HCT116 (cell line): ENCODE measurements around the gene MAP3K4. TPM values are rescaled to one million over a fixed set of nuclear protein-coding genes. Genes with fewer than 3 reads are reported as not detected.

ENCODE experiments used
- ATAC-seq: fragments of 200-7000 bp; cut with Tn5 transposase; 2 replicates; pipeline ENCODE4 v1.9.1; 2020; ENCODE audit warnings: mild to moderate bottlenecking, moderate library complexity
- BruUV-seq: library from RNA; stranded (reverse); fragments of 400-500 nt; replicated peaks from 2 replicates; lab custom pipeline; 2021; lab: Mats Ljungman, UMichigan
- CTCF ChIA-PET: fragments of 300-600 bp; sonication (Branson Sonifier 250); formaldehyde crosslinking; loops from one replicate; lab custom pipeline; 2021; ENCODE audit warnings: antibody characterized with exemption; lab: Charles Lee
- POLR2A ChIA-PET: fragments of 300-600, 350-600 bp; sonication (Branson Sonifier 250); formaldehyde crosslinking; loops from one replicate; lab custom pipeline; 2021; ENCODE audit warnings: antibody characterized with exemption; lab: Charles Lee
- RAD21 ChIA-PET, 2 experiments: fragments of 300-600 bp; sonication (Branson Sonifier 250); formaldehyde crosslinking; loops; one replicate each; lab custom pipeline; 2023; ENCODE audit warnings: low total read pairs in 2 of 2; ENCODE audit not compliant: uncharacterized antibody in 2 of 2, unreplicated experiment in 2 of 2, low non-redundant PET in 1 of 2; lab: Charles Lee
- DNase-seq: peaks from one replicate; pipeline ENCODE4 v3.0.0-alpha.2; 2010; ENCODE audit warnings: low read depth, low spot score
- H2AFZ ChIP-seq: fragments of 200-600 bp; shearing (Covaris generic), sonication (generic); 2 replicates; pipeline ENCODE4 v1.6.1; 2017; ENCODE audit warnings: low read depth, mixed run types, mixed read lengths, antibody characterized with exemption, low read length; ENCODE audit not compliant: poor library complexity, severe bottlenecking
- H3K27ac ChIP-seq: 2 replicates; pipeline ENCODE4 v1.5.1; 2012; ENCODE audit warnings: low read depth, low read length
- H3K27me3 ChIP-seq: fragments of 200-600 bp; sonication (generic); 2 replicates; pipeline ENCODE4 v1.6.1; 2016; ENCODE audit warnings: mixed run types, low read length, mixed read lengths; ENCODE audit not compliant: insufficient read depth
- H3K36me3 ChIP-seq, 2 experiments: fragments of 200-500 bp in 1 of 2; fragments of 200-600 bp in 1 of 2; sonication (Bioruptor generic) in 1 of 2; sonication (generic) in 1 of 2; 2 replicates each; pipeline versions ENCODE4 v1.5.1 to v1.6.1; 2014 to 2016; ENCODE audit warnings: low read length in 2 of 2, inconsistent platforms in 1 of 2, mixed read lengths in 1 of 2, mixed run types in 1 of 2; ENCODE audit not compliant: insufficient read depth in 2 of 2, control insufficient read depth in 1 of 2
- H3K4me1 ChIP-seq, 2 experiments: fragments of 200-600 bp in 1 of 2; sonication (generic) in 1 of 2; 2 replicates each; pipeline versions ENCODE4 v1.5.1 to v1.6.1; 2012 to 2017; ENCODE audit warnings: low read length in 2 of 2, inconsistent platforms in 1 of 2, mild to moderate bottlenecking in 1 of 2, mixed read lengths in 1 of 2, mixed run types in 1 of 2, moderate library complexity in 1 of 2; ENCODE audit not compliant: insufficient read depth in 2 of 2, control insufficient read depth in 1 of 2
- H3K4me2 ChIP-seq: fragments of 200-600 bp; sonication (generic); 2 replicates; pipeline ENCODE4 v1.6.1; 2017; ENCODE audit warnings: mixed run types, low read length, mixed read lengths
- H3K4me3 ChIP-seq, 2 experiments: fragments of 200-600 bp in 1 of 2; sonication (generic) in 1 of 2; replicated peaks in 1 of 2; 2 replicates each; pipeline ENCODE4 v1.5.1; 2011 to 2016; ENCODE audit warnings: low read length in 2 of 2, control low read depth in 1 of 2, low read depth in 1 of 2, mild to moderate bottlenecking in 1 of 2, mixed read lengths in 1 of 2, mixed run types in 1 of 2
- H3K79me2 ChIP-seq: fragments of 200-600 bp; sonication (generic); 2 replicates; pipeline ENCODE4 v1.6.1; 2017; ENCODE audit warnings: mild to moderate bottlenecking, mixed run types, low read length, moderate library complexity, mixed read lengths; ENCODE audit not compliant: insufficient read depth
- H3K9ac ChIP-seq: fragments of 200-600 bp; sonication (generic); 2 replicates; pipeline ENCODE4 v1.6.1; 2016; ENCODE audit warnings: low read length, mixed read lengths
- H3K9me2 ChIP-seq: fragments of 200-600 bp; sonication (generic), shearing (Covaris generic); 2 replicates; pipeline ENCODE4 v1.6.1; 2017; ENCODE audit warnings: mixed run types, mild to moderate bottlenecking, moderate library complexity; ENCODE audit not compliant: insufficient read depth
- H3K9me3 ChIP-seq, 2 experiments: fragments of 200-500 bp in 1 of 2; fragments of 200-600 bp in 1 of 2; sonication (Bioruptor generic) in 1 of 2; sonication (generic) in 1 of 2; 2 replicates each; pipeline ENCODE4 v1.6.1; 2014 to 2017; ENCODE audit warnings: low read length in 2 of 2, mixed read lengths in 2 of 2, inconsistent platforms in 1 of 2, low read depth in 1 of 2, mild to moderate bottlenecking in 1 of 2, mixed run types in 1 of 2, moderate library complexity in 1 of 2; ENCODE audit not compliant: control insufficient read depth in 1 of 2, insufficient read depth in 1 of 2
- H4K20me1 ChIP-seq: fragments of 200-600 bp; sonication (generic), shearing (Covaris generic); 2 replicates; pipeline ENCODE4 v1.6.1; 2017; ENCODE audit warnings: mixed run types, mild to moderate bottlenecking, moderate library complexity; ENCODE audit not compliant: insufficient read depth
- ATF3 ChIP-seq: IDR thresholded peaks from 2 replicates; pipeline ENCODE4 v1.6.1; 2012
- CBX3 ChIP-seq: IDR thresholded peaks from 2 replicates; pipeline ENCODE4 v1.6.1; 2012; ENCODE audit warnings: low read depth
- CEBPB ChIP-seq: IDR thresholded peaks from 2 replicates; pipeline ENCODE4 v1.6.1; 2012; ENCODE audit warnings: low read depth
- EGR1 ChIP-seq: IDR thresholded peaks from 2 replicates; pipeline ENCODE4 v1.6.1; 2012; ENCODE audit warnings: low read depth
- ELF1 ChIP-seq: IDR thresholded peaks from 2 replicates; pipeline ENCODE4 v1.6.1; 2012; ENCODE audit warnings: low read depth, borderline replicate concordance
- EZH2phosphoT487 ChIP-seq: fragments of 200-600 bp; IDR thresholded peaks from 2 replicates; pipeline ENCODE4 v1.6.1; 2018; ENCODE audit warnings: antibody characterized with exemption, borderline replicate concordance
- JUND ChIP-seq: IDR thresholded peaks from 2 replicates; pipeline ENCODE4 v1.6.1; 2012
- MAX ChIP-seq: IDR thresholded peaks from 2 replicates; pipeline ENCODE4 v1.6.1; 2012
- POLR2AphosphoS5 ChIP-seq: IDR thresholded peaks from 2 replicates; pipeline ENCODE4 v1.6.1; 2011; ENCODE audit warnings: mild to moderate bottlenecking, low read depth, low read length, moderate library complexity
- RAD21 ChIP-seq: IDR thresholded peaks from 2 replicates; pipeline ENCODE4 v1.6.1; 2012; ENCODE audit warnings: low read depth, mild to moderate bottlenecking
- REST ChIP-seq: IDR thresholded peaks from 2 replicates; pipeline ENCODE4 v1.6.1; 2012; ENCODE audit warnings: low read depth
- SIN3A ChIP-seq: IDR thresholded peaks from 2 replicates; pipeline ENCODE4 v1.6.1; 2012; ENCODE audit warnings: low read depth
- SRF ChIP-seq: IDR thresholded peaks from 2 replicates; pipeline ENCODE4 v1.6.1; 2012; ENCODE audit warnings: low read depth
- YY1 ChIP-seq: IDR thresholded peaks from 2 replicates; pipeline ENCODE4 v1.6.1; 2011; ENCODE audit warnings: low read length, low read depth, moderate library complexity, mild to moderate bottlenecking; ENCODE audit not compliant: insufficient replicate concordance; ENCODE audit errors: extremely low read depth
- ZFX ChIP-seq: fragments of 450-650 bp; IDR thresholded peaks from 2 replicates; pipeline ENCODE4 v1.6.1; 2017
- ZNF274 ChIP-seq: fragments of 200-500 bp; sonication (Bioruptor generic); IDR thresholded peaks from 2 replicates; pipeline ENCODE4 v1.6.1; 2014; ENCODE audit warnings: mild to moderate bottlenecking, low read depth, low read length, inconsistent platforms
- intact Hi-C: fragments of 100-400 bp; cut with micrococcal nuclease; formaldehyde crosslinking; loops from 2 replicates; pipeline ENCODE4 v1.10.0; 2022
- total RNA-seq: library from RNA; stranded (reverse); gene quantifications from one replicate; pipeline ENCODE4 v1.2.1, GENCODE V29; 2021; ENCODE audit not compliant: unreplicated experiment
- TF ChIP-seq, protein P1 (sequence below): IDR thresholded peaks from 2 replicates; pipeline ENCODE4 v1.6.1; 2011; ENCODE audit warnings: mild to moderate bottlenecking, low read length, moderate library complexity; ENCODE audit not compliant: insufficient replicate concordance; ENCODE audit errors: extremely low read depth

Gene MAP3K4
- total RNA-seq, 1 experiment from 2014 or later: 46.5 TPM

GRCh38 chr6:161150566-161150965 lies 159.0 kb downstream of the MAP3K4 start:
- CTCF ChIA-PET: interaction anchor here (5.0 kb wide), 1 partner anchor 220 kb away, joined by 23 read pairs; no protein-coding TSS in a partner anchor
- H3K27ac ChIP-seq: no peak overlapping the region
- BruUV-seq: no TSS peak
- H3K4me3 ChIP-seq: no peak overlapping the region
- no peaks in the 10 kb centered on the region for H3K4me1 ChIP-seq
- H2AFZ ChIP-seq: no peak overlapping the region
- RAD21 ChIA-PET: no interaction called here
- TF ChIP-seq REST: no peak
- TF ChIP-seq POLR2AphosphoS5: no peak
- TF ChIP-seq EGR1: no peak
- TF ChIP-seq ATF3: no peak
- TF ChIP-seq CBX3: no peak
- TF ChIP-seq, protein P1, sequence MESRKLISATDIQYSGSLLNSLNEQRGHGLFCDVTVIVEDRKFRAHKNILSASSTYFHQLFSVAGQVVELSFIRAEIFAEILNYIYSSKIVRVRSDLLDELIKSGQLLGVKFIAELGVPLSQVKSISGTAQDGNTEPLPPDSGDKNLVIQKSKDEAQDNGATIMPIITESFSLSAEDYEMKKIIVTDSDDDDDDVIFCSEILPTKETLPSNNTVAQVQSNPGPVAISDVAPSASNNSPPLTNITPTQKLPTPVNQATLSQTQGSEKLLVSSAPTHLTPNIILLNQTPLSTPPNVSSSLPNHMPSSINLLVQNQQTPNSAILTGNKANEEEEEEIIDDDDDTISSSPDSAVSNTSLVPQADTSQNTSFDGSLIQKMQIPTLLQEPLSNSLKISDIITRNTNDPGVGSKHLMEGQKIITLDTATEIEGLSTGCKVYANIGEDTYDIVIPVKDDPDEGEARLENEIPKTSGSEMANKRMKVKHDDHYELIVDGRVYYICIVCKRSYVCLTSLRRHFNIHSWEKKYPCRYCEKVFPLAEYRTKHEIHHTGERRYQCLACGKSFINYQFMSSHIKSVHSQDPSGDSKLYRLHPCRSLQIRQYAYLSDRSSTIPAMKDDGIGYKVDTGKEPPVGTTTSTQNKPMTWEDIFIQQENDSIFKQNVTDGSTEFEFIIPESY: no peak
- no peak for TF ChIP-seq SIN3A
- no peak for TF ChIP-seq JUND
- TF ChIP-seq EZH2phosphoT487: no peak
- TF ChIP-seq CEBPB: no peak
- TF ChIP-seq ELF1: no peak
- no peak for TF ChIP-seq ZFX
- TF ChIP-seq SRF: no peak
- no peak for TF ChIP-seq ZNF274
- no peak for TF ChIP-seq MAX
- no peak for TF ChIP-seq YY1
- no peak for TF ChIP-seq RAD21
- TF ChIP-seq, all 23 proteins: peak for 0
- POLR2A ChIA-PET: no interaction called here
- DNase-seq: no peak
- H3K9me3 ChIP-seq: no peaks in the 10 kb centered on the region
- intact Hi-C loops: no loop called here
- H3K27me3 ChIP-seq: no peaks in the 10 kb centered on the region
- H3K4me2 ChIP-seq: no peak overlapping the region
- H4K20me1 ChIP-seq: no peaks in the 10 kb centered on the region; the same call in 1 of the 2 replicates
- H3K9ac ChIP-seq: no peak overlapping the region
- ATAC-seq: no peak
- no peaks in the 10 kb centered on the region for H3K9me2 ChIP-seq
- H3K79me2 ChIP-seq: no peaks in the 10 kb centered on the region
- H3K36me3 ChIP-seq: no peaks in the 10 kb centered on the region
